KMS-11 (cell line): Measurements from ENCODE around the gene RYR1.

Source experiments
- H2AFZ ChIP-seq: fragments of 200-600 bp; sonication (generic); 2 replicates; pipeline ENCODE4 v1.6.1; 2016; ENCODE audit warnings: antibody characterized with exemption, mixed run types, low read depth
- H3K27ac ChIP-seq: fragments of 200-600 bp; sonication (generic); 2 replicates; pipeline ENCODE4 v1.6.1; 2016; ENCODE audit warnings: mild to moderate bottlenecking, mixed run types
- H3K27me3 ChIP-seq: fragments of 200-600 bp; sonication (generic); 2 replicates; pipeline ENCODE4 v1.6.1; 2017; ENCODE audit warnings: mild to moderate bottlenecking, low read depth, mixed run types, moderate library complexity; ENCODE audit not compliant: insufficient read depth
- H3K36me3 ChIP-seq: fragments of 200-600 bp; sonication (generic); 2 replicates; pipeline ENCODE4 v1.6.1; 2017; ENCODE audit warnings: mild to moderate bottlenecking, mixed run types; ENCODE audit not compliant: insufficient read depth
- H3K4me1 ChIP-seq: fragments of 200-600 bp; sonication (generic); 2 replicates; pipeline ENCODE4 v1.6.1; 2016; ENCODE audit warnings: mild to moderate bottlenecking, low read depth, mixed run types; ENCODE audit not compliant: poor library complexity, severe bottlenecking
- H3K4me2 ChIP-seq: fragments of 200-600 bp; sonication (generic); 2 replicates; pipeline ENCODE4 v1.7.0; 2016; ENCODE audit warnings: mild to moderate bottlenecking, mixed run types
- H3K4me3 ChIP-seq: fragments of 200-600 bp; sonication (generic); IDR thresholded peaks from 2 replicates; pipeline ENCODE4 v1.6.1; 2017; ENCODE audit warnings: low read depth, low read length, mixed read lengths; ENCODE audit not compliant: insufficient read depth
- H3K79me2 ChIP-seq: fragments of 200-600 bp; sonication (generic); 2 replicates; pipeline ENCODE4 v1.6.1; 2016; ENCODE audit warnings: low read depth, mixed run types; ENCODE audit not compliant: insufficient read depth
- H3K9ac ChIP-seq: fragments of 200-600 bp; sonication (generic); 2 replicates; pipeline ENCODE4 v1.6.1; 2016; ENCODE audit warnings: mild to moderate bottlenecking, mixed run types
- H4K20me1 ChIP-seq: fragments of 200-600 bp; sonication (generic); 2 replicates; pipeline ENCODE4 v1.6.1; 2016; ENCODE audit warnings: mild to moderate bottlenecking, mixed run types; ENCODE audit not compliant: insufficient read depth
- TF ChIP-seq, protein P1 (sequence below): fragments of 200-600 bp; sonication (generic); conservative IDR thresholded peaks from 2 replicates; pipeline ENCODE4 v1.6.1; 2017; ENCODE audit warnings: low read depth, mild to moderate bottlenecking, antibody characterized with exemption, low read length, moderate library complexity, mixed read lengths

The RYR1 gene

DNA sequence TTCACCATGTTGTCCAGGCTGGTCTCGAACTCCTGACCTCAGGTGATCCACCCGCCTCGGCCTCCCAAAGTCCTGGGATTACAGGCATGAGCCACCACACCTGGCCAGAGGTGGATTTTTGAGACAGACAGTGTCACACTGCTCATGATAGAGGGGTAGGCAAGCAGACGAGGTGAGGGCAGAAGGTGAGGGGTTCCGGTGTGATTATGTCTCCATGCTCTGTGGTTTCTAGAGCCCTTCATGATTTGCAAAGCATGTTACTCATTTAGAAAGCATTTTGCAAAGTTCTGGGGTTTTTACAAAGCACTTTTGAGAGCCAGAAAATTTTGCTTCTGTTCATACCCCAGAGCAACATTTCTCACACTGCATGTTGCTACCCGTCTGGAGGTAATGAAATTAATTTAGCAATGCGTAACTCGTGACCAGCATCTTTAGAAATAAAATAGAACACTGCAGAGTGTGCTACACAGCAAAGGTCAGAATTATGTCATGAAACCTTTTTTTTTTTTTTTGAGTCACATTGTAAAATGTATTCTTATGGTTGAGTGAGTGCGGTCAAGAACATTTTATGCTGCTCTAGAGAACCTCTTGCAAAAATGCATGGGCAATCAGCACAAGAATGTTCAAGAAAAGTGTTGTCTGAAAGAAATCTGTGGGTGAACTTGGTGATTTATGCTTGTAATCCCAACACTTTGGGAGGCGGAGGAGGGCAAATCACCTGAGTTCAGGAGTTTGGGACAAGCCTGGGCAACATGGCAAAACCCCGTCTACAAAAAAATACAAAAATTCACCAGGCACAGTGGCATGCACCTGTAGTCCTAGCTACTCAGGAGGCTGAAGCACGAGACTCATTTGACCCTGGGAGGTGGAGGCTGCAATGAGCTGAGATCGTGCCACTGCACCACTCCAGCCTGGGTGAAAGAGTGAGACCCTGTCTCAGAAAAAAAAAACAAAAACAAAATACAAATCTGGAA, 126.2 kb downstream of the RYR1 start:
- Histone ChIP-seq H3K79me2 (no peaks in the 10 kb centered on the region), H2AFZ (no peak overlapping the region), H3K36me3 (no peaks in the 10 kb centered on the region), H3K4me2 (no peak overlapping the region), H3K27ac (no peak overlapping the region), H3K4me1 (no peaks in the 10 kb centered on the region), H3K27me3 (no peaks in the 10 kb centered on the region), H4K20me1 (no peaks in the 10 kb centered on the region), H3K9ac (no peak overlapping the region), H3K4me3 (no peak overlapping the region)
- TF ChIP-seq, protein P1, sequence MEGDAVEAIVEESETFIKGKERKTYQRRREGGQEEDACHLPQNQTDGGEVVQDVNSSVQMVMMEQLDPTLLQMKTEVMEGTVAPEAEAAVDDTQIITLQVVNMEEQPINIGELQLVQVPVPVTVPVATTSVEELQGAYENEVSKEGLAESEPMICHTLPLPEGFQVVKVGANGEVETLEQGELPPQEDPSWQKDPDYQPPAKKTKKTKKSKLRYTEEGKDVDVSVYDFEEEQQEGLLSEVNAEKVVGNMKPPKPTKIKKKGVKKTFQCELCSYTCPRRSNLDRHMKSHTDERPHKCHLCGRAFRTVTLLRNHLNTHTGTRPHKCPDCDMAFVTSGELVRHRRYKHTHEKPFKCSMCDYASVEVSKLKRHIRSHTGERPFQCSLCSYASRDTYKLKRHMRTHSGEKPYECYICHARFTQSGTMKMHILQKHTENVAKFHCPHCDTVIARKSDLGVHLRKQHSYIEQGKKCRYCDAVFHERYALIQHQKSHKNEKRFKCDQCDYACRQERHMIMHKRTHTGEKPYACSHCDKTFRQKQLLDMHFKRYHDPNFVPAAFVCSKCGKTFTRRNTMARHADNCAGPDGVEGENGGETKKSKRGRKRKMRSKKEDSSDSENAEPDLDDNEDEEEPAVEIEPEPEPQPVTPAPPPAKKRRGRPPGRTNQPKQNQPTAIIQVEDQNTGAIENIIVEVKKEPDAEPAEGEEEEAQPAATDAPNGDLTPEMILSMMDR, result no peak

DNA sequence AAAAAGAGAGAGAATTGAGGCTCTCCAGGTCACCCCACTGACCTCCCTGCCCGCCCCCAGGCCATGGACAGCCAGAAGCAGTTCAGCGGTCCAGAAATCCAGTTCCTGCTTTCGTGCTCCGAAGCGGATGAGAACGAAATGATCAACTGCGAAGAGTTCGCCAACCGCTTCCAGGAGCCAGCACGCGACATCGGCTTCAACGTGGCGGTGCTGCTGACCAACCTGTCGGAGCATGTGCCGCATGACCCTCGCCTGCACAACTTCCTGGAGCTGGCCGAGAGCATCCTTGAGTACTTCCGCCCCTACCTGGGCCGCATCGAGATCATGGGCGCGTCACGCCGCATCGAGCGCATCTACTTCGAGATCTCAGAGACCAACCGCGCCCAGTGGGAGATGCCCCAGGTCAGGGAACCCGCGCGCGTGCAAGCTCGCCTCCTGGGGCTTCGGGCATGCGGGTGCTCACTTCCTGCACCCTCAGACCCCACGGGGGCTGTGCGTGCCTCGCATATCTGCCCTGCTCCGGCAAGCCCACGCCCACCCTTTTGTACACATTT, 127.6 kb downstream of the RYR1 start:
- Histone ChIP-seq H2AFZ (no peak overlapping the region), H3K27ac (no peak overlapping the region), H3K4me3 (no peak overlapping the region), H3K79me2 (no peaks in the 10 kb centered on the region), H3K9ac (no peak overlapping the region), H3K36me3 (no peaks in the 10 kb centered on the region), H4K20me1 (no peaks in the 10 kb centered on the region), H3K4me2 (no peak overlapping the region), H3K4me1 (no peaks in the 10 kb centered on the region), H3K27me3 (no peaks in the 10 kb centered on the region)
- TF ChIP-seq, protein P1, result no peak

DNA sequence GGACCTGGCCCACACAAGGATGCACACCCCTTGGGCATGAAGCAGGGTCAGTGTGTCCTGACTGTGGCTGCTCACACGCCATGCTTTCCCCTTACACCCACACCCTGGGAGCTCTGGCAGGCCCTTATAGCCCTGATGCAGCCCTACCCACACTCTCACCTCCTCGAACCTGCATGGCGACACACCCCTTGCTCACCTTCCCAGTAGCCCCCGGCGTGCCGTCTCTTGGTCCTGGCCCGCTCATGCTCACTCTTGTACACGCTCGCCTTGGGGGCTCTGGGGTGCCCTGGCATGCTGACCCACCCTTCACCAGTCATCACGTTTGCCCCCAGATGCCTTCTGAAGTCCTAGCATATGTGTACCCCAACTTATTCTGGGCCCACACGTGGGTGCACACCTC, 128.2 kb downstream of the RYR1 start:
- Histone ChIP-seq H3K9ac (no peak overlapping the region), H3K4me1 (no peaks in the 10 kb centered on the region), H3K4me3 (no peak overlapping the region), H3K27ac (no peak overlapping the region), H3K36me3 (no peaks in the 10 kb centered on the region), H4K20me1 (no peaks in the 10 kb centered on the region), H2AFZ (no peak overlapping the region), H3K79me2 (no peaks in the 10 kb centered on the region), H3K4me2 (no peak overlapping the region), H3K27me3 (no peaks in the 10 kb centered on the region; the same call in 1 of the 2 replicates)
- TF ChIP-seq, protein P1, result no peak

DNA sequence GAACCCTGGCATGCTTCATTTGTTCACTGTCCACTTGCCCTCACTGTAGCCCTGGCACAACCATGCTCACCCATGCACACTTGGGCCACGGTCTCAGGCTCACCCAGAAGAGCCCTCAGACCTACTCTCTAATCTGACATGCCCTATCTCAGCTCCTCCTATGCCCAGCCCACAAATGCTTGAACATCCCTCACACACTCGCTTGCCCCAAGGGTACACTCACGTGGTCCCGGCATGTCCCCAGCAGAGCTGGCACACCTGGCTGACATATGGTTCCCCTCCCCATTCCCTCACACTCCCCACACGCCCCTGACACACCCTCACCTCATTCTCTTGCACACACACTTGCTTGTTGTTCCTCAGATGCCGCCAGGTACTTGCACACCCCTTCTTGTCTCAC, 128.6 kb downstream of the RYR1 start:
- H3K4me2 ChIP-seq, result no peak overlapping the region
- TF ChIP-seq, protein P1, result no peak
- peaks cover 3% of the 10 kb centered on the region; the same call in 1 of the 2 replicates for H3K27me3 ChIP-seq

More for the DNA sequence above, 128.6 kb downstream of the RYR1 start:
- Histone ChIP-seq H3K9ac (no peak overlapping the region), H3K79me2 (no peaks in the 10 kb centered on the region), H3K4me3 (no peak overlapping the region), H3K36me3 (no peaks in the 10 kb centered on the region), H4K20me1 (no peaks in the 10 kb centered on the region), H3K4me1 (no peaks in the 10 kb centered on the region), H2AFZ (no peak overlapping the region), H3K27ac (no peak overlapping the region)
